CD4-positive, alpha-beta T cell (primary cell): ENCODE data around the gene ROBO2. TPM values are rescaled to one million over a fixed set of nuclear protein-coding genes. Genes with fewer than 3 reads are reported as not detected.

Experiments
- ATAC-seq: fragments of 200-7000 bp; cut with Tn5 transposase; one replicate; pipeline ENCODE4 v1.10.0; 2022; ENCODE audit warnings: mild to moderate bottlenecking; ENCODE audit not compliant: poor library complexity
- CTCF ChIA-PET: fragments of 350-600 bp; sonication (Branson Sonifier 250); formaldehyde crosslinking; loops from one replicate; lab custom pipeline; 2021; ENCODE audit warnings: antibody characterized with exemption, inconsistent platforms; lab: Charles Lee
- POLR2A ChIA-PET: fragments of 350-600 bp; sonication (Branson Sonifier 250); formaldehyde crosslinking; loops from one replicate; lab custom pipeline; 2021; ENCODE audit warnings: antibody characterized with exemption, inconsistent platforms; lab: Charles Lee
- DNase-seq, 14 experiments: peaks; one replicate each; pipeline ENCODE4 v3.0.0-alpha.2; 2013 to 2020; ENCODE audit warnings: mixed read lengths in 2 of 14
- H3K27ac ChIP-seq, 2 donors: one replicate each; pipeline versions ENCODE4 v1.5.1 to v1.7.0; 2013; ENCODE audit warnings: low read length in 2 of 2, low read depth in 1 of 2, mild to moderate bottlenecking in 1 of 2
- H3K27me3 ChIP-seq, 2 experiments: 1 replicate in 1 of 2; 2 replicates in 1 of 2; pipeline versions ENCODE4 v1.6.1 to v1.7.0; 2013; ENCODE audit warnings: low read length in 2 of 2, control low read depth in 1 of 2, mild to moderate bottlenecking in 1 of 2, moderate library complexity in 1 of 2; ENCODE audit not compliant: insufficient read depth in 2 of 2, control insufficient read depth in 1 of 2
- H3K36me3 ChIP-seq: one replicate; pipeline ENCODE4 v1.6.1; 2013; ENCODE audit warnings: low read length, control low read depth; ENCODE audit not compliant: insufficient read depth
- H3K4me1 ChIP-seq: one replicate; pipeline ENCODE4 v1.6.1; 2013; ENCODE audit warnings: low read length, control low read depth; ENCODE audit not compliant: insufficient read depth
- H3K4me3 ChIP-seq: one replicate; pipeline ENCODE4 v1.5.1; 2013; ENCODE audit warnings: mild to moderate bottlenecking, low read length, moderate library complexity
- H3K9me3 ChIP-seq, 2 experiments: 1 replicate in 1 of 2; 2 replicates in 1 of 2; pipeline versions ENCODE4 v1.6.1 to v1.7.0; 2013; ENCODE audit warnings: low read length in 2 of 2, mild to moderate bottlenecking in 2 of 2, control low read depth in 1 of 2, moderate library complexity in 1 of 2; ENCODE audit not compliant: control insufficient read depth in 1 of 2, insufficient read depth in 1 of 2
- H3K27ac Mint-ChIP-seq: one replicate; pipeline ENCODE4 v1.8.0; 2020; ENCODE audit warnings: mixed read lengths
- H3K27me3 Mint-ChIP-seq: one replicate; pipeline ENCODE4 v1.8.0; 2021; ENCODE audit warnings: mixed read lengths
- H3K36me3 Mint-ChIP-seq: one replicate; pipeline ENCODE4 v1.8.0; 2021; ENCODE audit warnings: low read depth, mixed read lengths
- H3K4me1 Mint-ChIP-seq: one replicate; pipeline ENCODE4 v1.8.0; 2021; ENCODE audit warnings: low read depth, mixed read lengths
- H3K4me3 Mint-ChIP-seq: one replicate; pipeline ENCODE4 v1.8.0; 2020; ENCODE audit warnings: mild to moderate bottlenecking, mixed read lengths
- H3K9me3 Mint-ChIP-seq: one replicate; pipeline ENCODE4 v1.8.0; 2020; ENCODE audit warnings: mixed read lengths
- CTCF ChIP-seq: fragments of 200-600 bp; IDR thresholded peaks from one replicate; pipeline ENCODE4 v1.8.0; 2022; ENCODE audit warnings: antibody characterized with exemption, mild to moderate bottlenecking
- intact Hi-C, 2 experiments: fragments of 100-400 bp; cut with DNase I in 1 of 2; cut with micrococcal nuclease in 1 of 2; formaldehyde crosslinking; loops; one replicate each; pipeline versions ENCODE4 v1.15.1 to v1.9.0; 2023 to 2025; cut with DNase I, micrococcal nuclease
- total RNA-seq, 174 experiments: library from RNA in 2 of 174; stranded (reverse) in 2 of 174; gene quantifications; one replicate each; pipeline ENCODE4 v1.2.3 and lab custom pipeline; 2021 to 2026

Gene ROBO2
- total RNA-seq, 2 experiments from 2014 or later: not detected

- no peak for ATAC-seq
- no peaks in the 10 kb centered on the region for H3K27me3 Mint-ChIP-seq
- intact Hi-C loops: no loop called here
- POLR2A ChIA-PET: no interaction called here
- peaks cover 6% of the 10 kb centered on the region for H3K9me3 Mint-ChIP-seq
- DNase-seq: no peak
- H3K4me1 Mint-ChIP-seq: no peaks in the 10 kb centered on the region
- Histone ChIP-seq H3K27ac (no peak overlapping the region), H3K4me3 (no peak overlapping the region), H3K27me3 (no peaks in the 10 kb centered on the region), H3K4me1 (no peaks in the 10 kb centered on the region), H3K9me3 (no peaks in the 10 kb centered on the region), H3K36me3 (no peaks in the 10 kb centered on the region)
- TF ChIP-seq CTCF: no peak
- no peak overlapping the region for H3K27ac Mint-ChIP-seq
- H3K36me3 Mint-ChIP-seq: no peaks in the 10 kb centered on the region
- CTCF ChIA-PET: no interaction called here
- no peak overlapping the region for H3K4me3 Mint-ChIP-seq
Observed at GRCh38 chr3:77189258-77189657, 149.4 kb downstream of the ROBO2 start.

- CTCF ChIA-PET: no interaction called here
- no peaks in the 10 kb centered on the region for H3K27me3 ChIP-seq
- H3K27me3 Mint-ChIP-seq: no peaks in the 10 kb centered on the region
- no peaks in the 10 kb centered on the region for H3K4me1 Mint-ChIP-seq
- no peaks in the 10 kb centered on the region for H3K4me1 ChIP-seq
- H3K4me3 ChIP-seq: no peak overlapping the region
- H3K27ac Mint-ChIP-seq: no peak overlapping the region
- H3K27ac ChIP-seq: no peak overlapping the region
- ATAC-seq (no peak), DNase-seq (no peak)
- TF ChIP-seq CTCF: no peak
- no peak overlapping the region for H3K4me3 Mint-ChIP-seq
- intact Hi-C loops: no loop called here
- H3K36me3 Mint-ChIP-seq: no peaks in the 10 kb centered on the region
- no peaks in the 10 kb centered on the region for H3K9me3 ChIP-seq
- H3K36me3 ChIP-seq: no peaks in the 10 kb centered on the region
- POLR2A ChIA-PET: no interaction called here
- H3K9me3 Mint-ChIP-seq: peaks cover 6% of the 10 kb centered on the region
Observed at GRCh38 chr3:77189684-77190083, 149.8 kb downstream of the ROBO2 start.

GRCh38 chr3:77190374-77190773 is 150.5 kb downstream of the ROBO2 start:
- no peak for TF ChIP-seq CTCF
- H3K27ac Mint-ChIP-seq: no peak overlapping the region
- H3K9me3 ChIP-seq: no peaks in the 10 kb centered on the region
- H3K4me1 Mint-ChIP-seq: no peaks in the 10 kb centered on the region
- DNase-seq: no peak
- H3K36me3 Mint-ChIP-seq: no peaks in the 10 kb centered on the region
- POLR2A ChIA-PET: no interaction called here
- H3K4me3 ChIP-seq: no peak overlapping the region
- intact Hi-C loops: no loop called here
- no peaks in the 10 kb centered on the region for H3K4me1 ChIP-seq
- H3K27me3 ChIP-seq: no peaks in the 10 kb centered on the region
- CTCF ChIA-PET: no interaction called here
- H3K27me3 Mint-ChIP-seq: no peaks in the 10 kb centered on the region
- ATAC-seq: no peak
- no peak overlapping the region for H3K4me3 Mint-ChIP-seq
- H3K36me3 ChIP-seq: no peaks in the 10 kb centered on the region
- no peak overlapping the region for H3K27ac ChIP-seq
- H3K9me3 Mint-ChIP-seq: peaks cover 3% of the 10 kb centered on the region
